GM10847 (cell line): ENCODE measurements around the gene DNAJA4.

Experiments used
- POLR2A ChIP-seq: IDR thresholded peaks from 2 replicates; pipeline ENCODE4 v1.6.1; 2011; ENCODE audit not compliant: insufficient read length; ENCODE audit errors: extremely low read depth

Gene DNAJA4

GRCh38 chr15:78237146-78237545 is 27.2 kb upstream of the DNAJA4 start:
- no peak for TF ChIP-seq POLR2A

GRCh38 chr15:78239811-78240210 is 24.6 kb upstream of the DNAJA4 start:
- no peak for TF ChIP-seq POLR2A

- no peak for TF ChIP-seq POLR2A
Measured at GRCh38 chr15:78241017-78241416, 23.3 kb upstream of the DNAJA4 start.

- TF ChIP-seq POLR2A: no peak
Measured at GRCh38 chr15:78242128-78242527, 22.2 kb upstream of the DNAJA4 start.

GRCh38 chr15:78243058-78243457 is 21.3 kb upstream of the DNAJA4 start:
- no peak for TF ChIP-seq POLR2A

GRCh38 chr15:78243491-78243941 is 20.8 kb upstream of the DNAJA4 start:
- no peak for TF ChIP-seq POLR2A

- no peak for TF ChIP-seq POLR2A
Measured at GRCh38 chr15:78244101-78244500, 20.3 kb upstream of the DNAJA4 start.

- no peak for TF ChIP-seq POLR2A
Measured at GRCh38 chr15:78244893-78245292, 19.5 kb upstream of the DNAJA4 start.

- TF ChIP-seq POLR2A: no peak
Measured at GRCh38 chr15:78247911-78248310, 16.5 kb upstream of the DNAJA4 start.

GRCh38 chr15:78249131-78249530 is 15.2 kb upstream of the DNAJA4 start:
- TF ChIP-seq POLR2A: no peak

- no peak for TF ChIP-seq POLR2A
Measured at GRCh38 chr15:78251136-78251535, 13.2 kb upstream of the DNAJA4 start.

- TF ChIP-seq POLR2A: no peak
Measured at GRCh38 chr15:78255421-78256043, 8.8 kb upstream of the DNAJA4 start.

- no peak for TF ChIP-seq POLR2A
Measured at GRCh38 chr15:78256044-78256437, 8.3 kb upstream of the DNAJA4 start.

GRCh38 chr15:78257681-78258080 is 6.7 kb upstream of the DNAJA4 start:
- TF ChIP-seq POLR2A: no peak

- TF ChIP-seq POLR2A: no peak
Measured at GRCh38 chr15:78259232-78259631, 5.1 kb upstream of the DNAJA4 start.

- TF ChIP-seq POLR2A: no peak
Measured at GRCh38 chr15:78260489-78260888, 3.9 kb upstream of the DNAJA4 start.

GRCh38 chr15:78261062-78261461 is 3.3 kb upstream of the DNAJA4 start:
- TF ChIP-seq POLR2A: no peak
